HEK293 (cell line): ENCODE results near the gene HNRNPH2.

Experiments used
- CTCF ChIA-PET: fragments of 350-600 bp; formaldehyde crosslinking; extraction: SDS; loops from one replicate; lab custom pipeline; 2021; ENCODE audit warnings: antibody characterized with exemption; lab: Yijun Ruan, JAX
- POLR2A ChIA-PET: fragments of 300-600 bp; formaldehyde crosslinking; extraction: SDS; loops from one replicate; lab custom pipeline; 2020; ENCODE audit warnings: antibody characterized with exemption, inconsistent platforms; lab: Yijun Ruan, JAX
- H3K27ac ChIP-seq: fragments of 200-500 bp; sonication (Bioruptor generic); 2 replicates; pipeline ENCODE4 v1.5.1; 2014; ENCODE audit warnings: low read depth, low read length, control low read depth, inconsistent platforms; ENCODE audit errors: extremely low read depth
- H3K36me3 ChIP-seq, 2 experiments: fragments of 200-500 bp in 1 of 2; sonication (Bioruptor generic) in 1 of 2; 1 replicate in 1 of 2; 2 replicates in 1 of 2; pipeline ENCODE4 v1.5.1; 2014 to 2017; ENCODE audit warnings: inconsistent platforms in 2 of 2, low read length in 2 of 2; ENCODE audit not compliant: control insufficient read depth in 2 of 2, insufficient read depth in 1 of 2
- H3K4me1 ChIP-seq: fragments of 200-500 bp; sonication (Bioruptor generic); 2 replicates; pipeline ENCODE4 v1.5.1; 2014; ENCODE audit warnings: mild to moderate bottlenecking, low read length, inconsistent platforms; ENCODE audit not compliant: control insufficient read depth, insufficient read depth
- H3K4me3 ChIP-seq: 2 replicates; pipeline ENCODE4 v1.5.1; 2011; ENCODE audit warnings: low read depth, mild to moderate bottlenecking, control low read depth, low read length, moderate library complexity
- H3K9me3 ChIP-seq: fragments of 200-500 bp; sonication (Bioruptor generic); 2 replicates; pipeline ENCODE4 v1.5.1; 2014; ENCODE audit warnings: low read depth, low read length, inconsistent platforms; ENCODE audit not compliant: control insufficient read depth, insufficient read depth
- ZNF132 ChIP-seq: fragments of 450-650 bp; formaldehyde crosslinking; IDR thresholded peaks from 2 replicates; pipeline ENCODE4 v1.5.1; 2017; ENCODE audit warnings: missing biosample characterization, missing genetic modification characterization, borderline replicate concordance
- ZNF654 ChIP-seq: fragments of 450-650 bp; formaldehyde crosslinking; IDR thresholded peaks from 2 replicates; pipeline ENCODE4 v1.5.1; 2016; ENCODE audit warnings: low read depth, missing biosample characterization, missing genetic modification characterization
- TF ChIP-seq, protein P1 (sequence below): fragments of 450-650 bp; formaldehyde crosslinking; IDR thresholded peaks from 2 replicates; pipeline ENCODE4 v1.5.1; 2017; ENCODE audit warnings: missing biosample characterization, mild to moderate bottlenecking, missing genetic modification characterization, moderate library complexity

The HNRNPH2 gene

DNA sequence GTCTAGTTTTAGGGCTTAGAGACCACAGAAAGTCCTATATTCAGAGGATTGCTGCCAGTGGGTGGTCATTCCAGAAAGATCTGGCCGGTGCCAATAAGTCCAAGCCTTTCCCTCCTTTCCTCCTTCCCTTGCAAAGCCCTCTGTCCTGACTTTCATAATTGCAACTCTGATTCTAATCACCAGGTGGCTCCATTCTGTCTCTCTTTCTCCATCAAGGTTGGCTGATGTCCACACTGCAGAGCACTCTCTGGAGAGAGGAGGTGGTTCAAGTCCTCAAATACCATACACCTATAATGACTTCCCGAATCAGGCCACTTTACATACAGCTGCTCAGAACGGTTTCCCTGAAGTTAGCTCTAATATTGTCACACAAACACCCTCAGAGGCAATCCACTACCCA, 54.9 kb downstream of the HNRNPH2 start:
- Histone ChIP-seq H3K4me1 (no peaks in the 10 kb centered on the region), H3K4me3 (no peak overlapping the region), H3K36me3 (no peaks in the 10 kb centered on the region), H3K27ac (no peak overlapping the region), H3K9me3 (no peaks in the 10 kb centered on the region; the same call in none of the 2 replicates)
- ChIA-PET POLR2A (no interaction called here), CTCF (interaction anchor here (0.6 to 1.7 kb wide), 4 partner anchors 22 to 343 kb away, joined by 3 to 5 read pairs (median 3); no protein-coding TSS in a partner anchor)
- TF ChIP-seq, protein P1, sequence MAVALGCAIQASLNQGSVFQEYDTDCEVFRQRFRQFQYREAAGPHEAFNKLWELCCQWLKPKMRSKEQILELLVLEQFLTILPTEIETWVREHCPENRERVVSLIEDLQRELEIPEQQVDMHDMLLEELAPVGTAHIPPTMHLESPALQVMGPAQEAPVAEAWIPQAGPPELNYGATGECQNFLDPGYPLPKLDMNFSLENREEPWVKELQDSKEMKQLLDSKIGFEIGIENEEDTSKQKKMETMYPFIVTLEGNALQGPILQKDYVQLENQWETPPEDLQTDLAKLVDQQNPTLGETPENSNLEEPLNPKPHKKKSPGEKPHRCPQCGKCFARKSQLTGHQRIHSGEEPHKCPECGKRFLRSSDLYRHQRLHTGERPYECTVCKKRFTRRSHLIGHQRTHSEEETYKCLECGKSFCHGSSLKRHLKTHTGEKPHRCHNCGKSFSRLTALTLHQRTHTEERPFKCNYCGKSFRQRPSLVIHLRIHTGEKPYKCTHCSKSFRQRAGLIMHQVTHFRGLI (tag by site-specific recombination) = no peak
- TF ChIP-seq ZNF654 (tag by site-specific recombination) (peak; percentile 11; the same call in 1 of the 2 replicates), ZNF132 (no peak)
